Mucosa of descending colon (tissue), 3 donors: ENCODE results near the gene UACA. TPM values are rescaled to one million over a fixed set of nuclear protein-coding genes. Genes with fewer than 3 reads are reported as not detected.

Experiments used
- ATAC-seq: fragments of 200-7000 bp; cut with Tn5 transposase; one replicate; pipeline ENCODE4 v1.9.1; 2020; ENCODE audit warnings: mild to moderate bottlenecking, moderate library complexity
- DNase-seq, 3 donors: peaks; one replicate each; pipeline ENCODE4 v3.0.0-alpha.2; 2020
- H3K36me3 ChIP-seq: fragments of 200-600 bp; one replicate; pipeline ENCODE4 v1.8.0; 2021; ENCODE audit warnings: low read depth, mild to moderate bottlenecking
- H3K4me1 ChIP-seq: fragments of 200-600 bp; one replicate; pipeline ENCODE4 v1.8.0; 2021; ENCODE audit warnings: low read depth, mild to moderate bottlenecking
- H3K4me3 ChIP-seq: fragments of 200-600 bp; one replicate; pipeline ENCODE4 v1.8.0; 2021; ENCODE audit warnings: mild to moderate bottlenecking
- H3K9me3 ChIP-seq: fragments of 200-600 bp; one replicate; pipeline ENCODE4 v1.8.0; 2021; ENCODE audit warnings: mild to moderate bottlenecking
- intact Hi-C, 2 donors: fragments of 100-400 bp; cut with DNase I in 1 of 2; cut with micrococcal nuclease in 1 of 2; formaldehyde crosslinking; loops; one replicate each; pipeline versions ENCODE4 v1.11.0 to v1.11.1; 2022; cut with DNase I, micrococcal nuclease
- total RNA-seq, 3 donors: library from RNA; stranded (reverse); fragmentation: NEBNext Ultra II Directional in 2 of 3; extraction: Animal tissue kit (Norgen Biotek cat#: 25700) in 2 of 3; gene quantifications; one replicate each; pipeline versions ENCODE4 v1.2.1 to v1.2.4, GENCODE V29; 2021 to 2023
- TF ChIP-seq, protein P1 (sequence below): fragments of 200-600 bp; IDR thresholded peaks from one replicate; pipeline ENCODE4 v1.8.0; 2022; ENCODE audit warnings: antibody characterized with exemption, mild to moderate bottlenecking
- donor health status: DM: no; HTN: no; CAD: no; lungs with moderate emphysema.
- donor health status: DM: no; HTN: no; CAD: no.
- donor health status: DM: no; HTN: yes; CAD: no.

The UACA gene
- total RNA-seq, 3 donors from 2014 or later: 42.1 to 74.7 (median 64.9) TPM

DNA sequence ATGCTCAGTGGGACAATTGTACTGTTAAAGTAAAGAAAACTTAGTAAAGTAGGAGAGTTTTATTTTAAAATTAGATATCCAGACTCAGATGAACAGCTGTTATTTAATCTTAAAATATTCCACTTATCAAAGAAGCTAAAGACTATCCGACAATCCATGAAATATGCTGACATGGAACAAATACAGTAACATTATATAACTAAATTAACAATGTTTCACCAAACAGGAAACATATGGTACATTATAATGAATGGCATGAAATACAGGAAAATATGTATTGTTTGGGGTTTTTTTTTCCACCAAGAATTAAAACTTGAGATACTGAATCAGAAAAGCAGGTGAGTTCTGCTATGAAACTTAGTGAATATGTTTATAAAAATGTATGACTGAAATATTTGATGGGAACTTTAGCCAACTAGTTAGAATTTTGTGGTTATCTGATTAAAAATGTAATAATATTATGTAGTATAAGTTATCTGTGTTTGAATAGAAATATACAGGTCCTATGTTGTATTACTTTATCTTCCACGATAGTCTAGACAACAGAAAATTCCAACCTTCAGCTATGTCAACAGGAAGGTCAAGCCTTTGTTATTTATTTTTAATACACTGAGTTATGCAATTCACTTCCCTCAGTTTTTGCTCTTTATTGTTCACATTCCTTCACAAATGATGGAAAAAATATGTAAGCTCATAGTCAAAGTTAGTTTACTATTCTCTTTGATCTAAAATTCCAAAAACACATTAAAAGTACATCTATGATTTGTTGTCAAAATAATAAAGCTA lies 72.7 kb downstream of the UACA start:
- intact Hi-C loops: no loop called here
- no peak for ATAC-seq
- Histone ChIP-seq H3K4me3 (no peak overlapping the region), H3K9me3 (no peaks in the 10 kb centered on the region), H3K4me1 (no peaks in the 10 kb centered on the region), H3K36me3 (no peaks in the 10 kb centered on the region)
- no peak for DNase-seq
- TF ChIP-seq, protein P1, sequence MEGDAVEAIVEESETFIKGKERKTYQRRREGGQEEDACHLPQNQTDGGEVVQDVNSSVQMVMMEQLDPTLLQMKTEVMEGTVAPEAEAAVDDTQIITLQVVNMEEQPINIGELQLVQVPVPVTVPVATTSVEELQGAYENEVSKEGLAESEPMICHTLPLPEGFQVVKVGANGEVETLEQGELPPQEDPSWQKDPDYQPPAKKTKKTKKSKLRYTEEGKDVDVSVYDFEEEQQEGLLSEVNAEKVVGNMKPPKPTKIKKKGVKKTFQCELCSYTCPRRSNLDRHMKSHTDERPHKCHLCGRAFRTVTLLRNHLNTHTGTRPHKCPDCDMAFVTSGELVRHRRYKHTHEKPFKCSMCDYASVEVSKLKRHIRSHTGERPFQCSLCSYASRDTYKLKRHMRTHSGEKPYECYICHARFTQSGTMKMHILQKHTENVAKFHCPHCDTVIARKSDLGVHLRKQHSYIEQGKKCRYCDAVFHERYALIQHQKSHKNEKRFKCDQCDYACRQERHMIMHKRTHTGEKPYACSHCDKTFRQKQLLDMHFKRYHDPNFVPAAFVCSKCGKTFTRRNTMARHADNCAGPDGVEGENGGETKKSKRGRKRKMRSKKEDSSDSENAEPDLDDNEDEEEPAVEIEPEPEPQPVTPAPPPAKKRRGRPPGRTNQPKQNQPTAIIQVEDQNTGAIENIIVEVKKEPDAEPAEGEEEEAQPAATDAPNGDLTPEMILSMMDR: no peak

GRCh38 chr15:70690021-70690420 lies 73.3 kb downstream of the UACA start:
- DNase-seq: no peak
- Histone ChIP-seq H3K4me3 (no peak overlapping the region), H3K36me3 (no peaks in the 10 kb centered on the region), H3K4me1 (no peaks in the 10 kb centered on the region), H3K9me3 (no peaks in the 10 kb centered on the region)
- no peak for ATAC-seq
- intact Hi-C loops: no loop called here
- TF ChIP-seq, protein P1: no peak

- TF ChIP-seq, protein P1: no peak
- DNase-seq (no peak), ATAC-seq (no peak)
- H3K9me3 ChIP-seq: no peaks in the 10 kb centered on the region
- no peaks in the 10 kb centered on the region for H3K36me3 ChIP-seq
- no peak overlapping the region for H3K4me3 ChIP-seq
- intact Hi-C loops: no loop called here
- no peaks in the 10 kb centered on the region for H3K4me1 ChIP-seq
These were observed 75.9 kb downstream of the UACA start for GRCh38 chr15:70687482-70687881.

DNA sequence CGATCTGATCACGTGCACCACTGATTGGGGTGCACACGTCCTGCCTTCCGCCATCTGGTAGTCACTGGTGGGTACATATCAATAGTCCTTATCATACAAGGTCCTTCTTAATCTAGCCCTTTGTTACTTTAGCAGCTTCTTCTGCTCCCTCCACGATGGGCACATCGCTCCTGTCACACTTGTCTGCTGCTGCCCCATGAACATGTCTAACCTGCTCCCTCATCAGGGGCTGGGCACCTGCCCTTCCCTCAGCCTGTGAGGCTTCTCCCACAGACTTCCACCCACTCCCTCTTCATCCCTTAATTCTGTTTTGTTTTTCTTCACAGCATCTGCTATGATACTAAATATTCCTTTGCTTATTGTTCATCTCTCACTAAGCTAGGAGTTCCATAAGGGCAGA lies 82.5 kb downstream of the UACA start:
- intact Hi-C loops: loop anchor here in 1 of 2 donors (5.0 kb wide), 1 partner anchor 131 kb away; no protein-coding TSS in a partner anchor
- Histone ChIP-seq H3K4me3 (no peak overlapping the region), H3K36me3 (no peaks in the 10 kb centered on the region), H3K9me3 (no peaks in the 10 kb centered on the region), H3K4me1 (no peaks in the 10 kb centered on the region)
- DNase-seq (no peak), ATAC-seq (no peak)
- TF ChIP-seq, protein P1: no peak

DNA sequence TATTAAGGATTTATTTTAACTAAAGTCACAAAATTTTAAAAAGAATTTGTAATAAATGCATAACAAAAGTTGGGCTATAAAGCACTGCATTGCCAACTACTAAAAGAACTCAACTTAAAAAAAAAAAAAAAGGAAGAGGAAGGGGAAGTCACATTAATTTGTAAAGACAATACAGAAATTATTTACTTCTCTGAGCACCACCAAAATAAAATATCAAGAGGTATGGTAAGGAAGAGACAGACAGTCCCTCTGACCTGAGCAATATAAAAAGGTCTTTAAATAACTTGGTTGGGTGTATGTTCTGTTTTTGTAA lies 83.5 kb downstream of the UACA start:
- no peaks in the 10 kb centered on the region for H3K4me1 ChIP-seq
- intact Hi-C loops: loop anchor here (5.0 to 10.0 kb wide), 2 partner anchors 132 to 135 kb away; no protein-coding TSS in a partner anchor
- TF ChIP-seq, protein P1: no peak

More for the DNA sequence above, 83.5 kb downstream of the UACA start:
- Histone ChIP-seq H3K36me3 (no peaks in the 10 kb centered on the region), H3K9me3 (no peaks in the 10 kb centered on the region), H3K4me3 (no peak overlapping the region)
- no peak for ATAC-seq
- no peak for DNase-seq
